Natural killer cell (primary cell): Measurements from ENCODE around the gene TP53INP2. TPM values are rescaled to one million over a fixed set of nuclear protein-coding genes. Genes with fewer than 3 reads are reported as not detected.
"Not testable (repeated sequence)": the region's sequence is repeated elsewhere in the genome, so short reads cannot be mapped to it uniquely, and the experiment has no call there.

Experiments used
- ATAC-seq, 3 donors: fragments of 150-1000 bp in 2 of 3; fragments of 200-7000 bp in 1 of 3; cut with Tn5 transposase; 1 replicate in 1 of 3; 2 replicates in 2 of 3; pipeline ENCODE4 v1.10.0; 2021; ENCODE audit warnings: mild to moderate bottlenecking in 2 of 3, moderate library complexity in 2 of 3
- DNase-seq, 2 donors: peaks; one replicate each; pipeline versions ENCODE4 v3.0.0 to v3.0.0-alpha.2; 2013 to 2021; ENCODE audit warnings: mixed read lengths in 1 of 2
- H3K27ac ChIP-seq: one replicate; pipeline ENCODE4 v1.5.1; 2013; ENCODE audit warnings: mild to moderate bottlenecking, low read length
- H3K27me3 ChIP-seq: one replicate; pipeline ENCODE4 v1.6.1; 2013; ENCODE audit warnings: low read length; ENCODE audit not compliant: control insufficient read depth, insufficient read depth
- H3K36me3 ChIP-seq: one replicate; pipeline ENCODE4 v1.6.1; 2013; ENCODE audit warnings: low read length; ENCODE audit not compliant: control insufficient read depth, insufficient read depth
- H3K4me1 ChIP-seq: one replicate; pipeline ENCODE4 v1.6.1; 2013; ENCODE audit warnings: low read length; ENCODE audit not compliant: control insufficient read depth, insufficient read depth
- H3K4me3 ChIP-seq: one replicate; pipeline ENCODE4 v1.5.1; 2013; ENCODE audit warnings: low read length
- H3K9me3 ChIP-seq: one replicate; pipeline ENCODE4 v1.6.1; 2013; ENCODE audit warnings: low read length; ENCODE audit not compliant: control insufficient read depth, insufficient read depth
- H3K27ac Mint-ChIP-seq, 2 donors: one replicate each; pipeline ENCODE4 v1.8.0; 2022; ENCODE audit warnings: mild to moderate bottlenecking in 2 of 2, mixed read lengths in 2 of 2, moderate library complexity in 1 of 2
- H3K27me3 Mint-ChIP-seq, 2 donors: one replicate each; pipeline ENCODE4 v1.8.0; 2022; ENCODE audit warnings: low read depth in 2 of 2, mixed read lengths in 2 of 2
- H3K36me3 Mint-ChIP-seq: one replicate; pipeline ENCODE4 v1.8.0; 2022; ENCODE audit warnings: mixed read lengths
- H3K4me1 Mint-ChIP-seq, 2 donors: one replicate each; pipeline ENCODE4 v1.8.0; 2022; ENCODE audit warnings: mixed read lengths in 2 of 2
- H3K4me3 Mint-ChIP-seq: one replicate; pipeline ENCODE4 v1.8.0; 2022; ENCODE audit warnings: mild to moderate bottlenecking, moderate library complexity, mixed read lengths
- H3K9me3 Mint-ChIP-seq, 2 donors: one replicate each; pipeline ENCODE4 v1.8.0; 2022; ENCODE audit warnings: mixed read lengths in 2 of 2
- WGBS: methylation state at CpG from one replicate; pipeline ENCODE4 v1.1.7; 2013; ENCODE audit warnings: missing lambda C conversion rate; ENCODE audit not compliant: insufficient coverage; 5-methylcytosine and 5-hydroxymethylcytosine counted together
- intact Hi-C: fragments of 100-400 bp; cut with micrococcal nuclease; formaldehyde crosslinking; loops from one replicate; pipeline ENCODE4 v1.14.2; 2022
- total RNA-seq, 4 donors: library from RNA; stranded (reverse); fragments of 120-200 nt in 1 of 4; gene quantifications; one replicate each; pipeline versions ENCODE4 v1.2.3 to v1.2.4, GENCODE V29; 2013 to 2022
- TF ChIP-seq, protein P1 (sequence below): fragments of 200-600 bp; IDR thresholded peaks from one replicate; pipeline ENCODE4 v1.8.0; 2022; ENCODE audit warnings: antibody characterized with exemption

The TP53INP2 gene
- total RNA-seq, 3 donors from 2014 or later (not counting 1 experiment from before 2014, with no cell fraction given), result 30.7 to 56.3 (median 35.9) TPM

DNA sequence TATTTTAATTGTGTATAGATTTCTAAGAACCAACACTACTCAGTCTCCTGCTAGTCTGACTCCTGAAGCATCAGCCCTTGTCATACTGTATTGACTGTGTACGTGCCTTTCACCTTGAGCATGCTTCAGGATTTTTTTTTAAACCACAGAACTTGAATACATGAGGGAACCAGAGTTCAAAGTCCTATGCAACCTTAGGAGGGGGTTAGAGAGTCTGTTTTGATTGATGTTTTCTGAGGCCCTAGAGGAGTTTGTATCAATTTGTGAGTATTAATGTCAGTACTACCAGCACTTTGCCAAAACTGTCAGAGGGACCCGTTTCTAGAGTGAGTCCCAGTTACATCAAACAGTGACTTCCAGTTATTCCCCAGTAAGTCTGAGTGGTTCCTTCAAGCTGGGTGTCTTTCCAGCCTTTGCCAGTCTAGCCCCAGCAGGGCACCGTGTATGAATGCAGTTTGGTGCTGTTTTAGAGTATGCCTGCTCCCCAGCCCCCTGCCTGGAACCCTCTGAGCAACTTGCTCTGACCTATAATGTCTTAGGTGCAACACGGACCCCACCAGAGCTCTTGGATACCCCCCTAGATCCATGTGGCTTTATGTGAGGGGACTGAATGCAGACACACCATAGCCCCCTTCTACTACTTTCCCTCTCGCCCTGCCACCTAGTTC lies 8.5 kb downstream of the TP53INP2 start:
- Mint-ChIP-seq H3K27me3 (no peaks in the 10 kb centered on the region), H3K4me3 (peak overlapping the region; percentile 10), H3K27ac (peak overlapping the region in 1 of 2 donors; percentile 37), H3K4me1 (peaks cover 9 to 18% of the 10 kb centered on the region in 2 donors), H3K36me3 (no peaks in the 10 kb centered on the region), H3K9me3 (no peaks in the 10 kb centered on the region)
- TF ChIP-seq, protein P1, sequence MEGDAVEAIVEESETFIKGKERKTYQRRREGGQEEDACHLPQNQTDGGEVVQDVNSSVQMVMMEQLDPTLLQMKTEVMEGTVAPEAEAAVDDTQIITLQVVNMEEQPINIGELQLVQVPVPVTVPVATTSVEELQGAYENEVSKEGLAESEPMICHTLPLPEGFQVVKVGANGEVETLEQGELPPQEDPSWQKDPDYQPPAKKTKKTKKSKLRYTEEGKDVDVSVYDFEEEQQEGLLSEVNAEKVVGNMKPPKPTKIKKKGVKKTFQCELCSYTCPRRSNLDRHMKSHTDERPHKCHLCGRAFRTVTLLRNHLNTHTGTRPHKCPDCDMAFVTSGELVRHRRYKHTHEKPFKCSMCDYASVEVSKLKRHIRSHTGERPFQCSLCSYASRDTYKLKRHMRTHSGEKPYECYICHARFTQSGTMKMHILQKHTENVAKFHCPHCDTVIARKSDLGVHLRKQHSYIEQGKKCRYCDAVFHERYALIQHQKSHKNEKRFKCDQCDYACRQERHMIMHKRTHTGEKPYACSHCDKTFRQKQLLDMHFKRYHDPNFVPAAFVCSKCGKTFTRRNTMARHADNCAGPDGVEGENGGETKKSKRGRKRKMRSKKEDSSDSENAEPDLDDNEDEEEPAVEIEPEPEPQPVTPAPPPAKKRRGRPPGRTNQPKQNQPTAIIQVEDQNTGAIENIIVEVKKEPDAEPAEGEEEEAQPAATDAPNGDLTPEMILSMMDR, result no peak
- Histone ChIP-seq H3K9me3 (no peaks in the 10 kb centered on the region), H3K27me3 (peaks cover 3% of the 10 kb centered on the region), H3K36me3 (peaks cover 10% of the 10 kb centered on the region), H3K27ac (no peak overlapping the region), H3K4me3 (no peak overlapping the region), H3K4me1 (peaks cover 15% of the 10 kb centered on the region)
- ATAC-seq (no peak), DNase-seq (peak in 1 of 2 donors; percentile 16)
- WGBS, result 89% methylated on average over 4 of the region's 5 CpGs
- intact Hi-C loops, result no loop called here

DNA sequence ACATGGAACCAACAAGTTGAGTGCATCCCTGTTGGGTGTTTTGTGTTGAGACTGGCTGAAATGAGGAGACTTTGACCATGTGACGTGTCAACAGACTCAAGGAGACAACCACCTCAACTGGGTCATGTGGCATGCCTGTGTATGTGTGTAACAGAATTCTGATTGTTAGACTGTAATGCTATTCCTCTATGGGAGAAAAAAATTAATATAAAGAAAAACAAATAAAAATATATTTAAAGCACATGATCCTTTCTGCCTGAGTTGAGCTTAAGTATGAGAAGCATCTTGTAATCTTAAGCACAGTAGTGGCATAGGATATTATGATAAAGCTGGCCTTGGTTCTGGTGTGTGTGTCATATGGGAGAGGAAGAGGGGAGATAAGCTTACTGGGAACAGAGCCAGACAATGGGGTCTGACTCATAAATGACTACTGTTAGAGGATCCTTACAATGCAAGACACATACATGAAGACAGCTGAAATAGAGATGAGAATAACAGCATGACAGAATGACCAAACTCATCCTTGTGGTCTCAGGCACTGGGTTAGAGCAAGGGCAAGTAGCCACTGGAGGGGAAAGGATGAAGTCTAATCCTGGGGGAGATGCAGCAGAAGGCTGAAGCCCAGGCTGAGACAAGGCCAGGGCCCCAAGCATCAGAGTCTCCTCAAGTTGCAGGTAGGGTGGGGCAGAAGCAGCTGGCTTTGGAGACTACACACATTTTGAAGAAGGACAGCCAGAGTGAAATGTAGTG lies 9.2 kb downstream of the TP53INP2 start:
- intact Hi-C loops, result no loop called here
- H3K4me3 ChIP-seq, result no peak overlapping the region
- peak overlapping the region; percentile 1 for H3K4me3 Mint-ChIP-seq
- H3K36me3 Mint-ChIP-seq, result no peaks in the 10 kb centered on the region
- H3K27me3 ChIP-seq, result peaks cover 3% of the 10 kb centered on the region
- 100% methylated on average over 1 of the region's 1 CpG for WGBS
- no peaks in the 10 kb centered on the region for H3K27me3 Mint-ChIP-seq
- no peak for DNase-seq
- TF ChIP-seq, protein P1, result no peak
- peaks cover 9 to 17% of the 10 kb centered on the region in 2 donors for H3K4me1 Mint-ChIP-seq
- no peaks in the 10 kb centered on the region for H3K9me3 Mint-ChIP-seq
- no peaks in the 10 kb centered on the region for H3K9me3 ChIP-seq
- H3K36me3 ChIP-seq, result peaks cover 11% of the 10 kb centered on the region
- H3K4me1 ChIP-seq, result peaks cover 15% of the 10 kb centered on the region
- H3K27ac Mint-ChIP-seq, result no peak overlapping the region
- H3K27ac ChIP-seq, result no peak overlapping the region
- no peak for ATAC-seq

DNA sequence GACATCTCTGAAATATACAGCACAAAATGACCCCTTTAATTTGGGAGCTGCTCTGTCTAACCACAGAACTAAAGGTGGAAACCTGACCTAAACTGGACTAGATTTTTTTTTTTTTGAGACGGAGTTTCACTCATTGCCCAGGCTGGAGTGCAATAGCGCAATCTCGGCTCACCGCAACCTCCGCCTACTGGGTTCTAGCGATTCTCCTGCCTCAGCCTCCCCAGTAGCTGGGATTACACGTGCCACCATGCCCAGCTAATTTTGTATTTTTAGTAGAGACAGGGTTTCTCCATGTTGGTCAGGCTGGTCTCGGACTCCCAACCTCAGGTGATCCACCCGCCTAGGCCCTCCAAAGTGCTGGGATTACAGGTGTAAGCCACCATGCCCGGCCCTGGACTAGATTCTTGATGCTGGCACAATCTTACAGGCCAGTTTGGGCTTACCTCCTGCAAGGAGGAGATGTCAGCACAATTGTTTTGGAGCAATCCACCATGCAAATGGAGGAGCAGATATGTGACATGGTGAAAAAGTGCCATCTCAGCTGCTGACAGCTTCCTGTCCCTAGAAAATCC lies 9.9 kb downstream of the TP53INP2 start:
- H3K4me3 ChIP-seq, DNase-seq, H3K27me3 ChIP-seq, H3K27me3 Mint-ChIP-seq, H3K4me3 Mint-ChIP-seq, H3K4me1 ChIP-seq, H3K27ac Mint-ChIP-seq, H3K36me3 Mint-ChIP-seq, H3K9me3 ChIP-seq, intact Hi-C loops, H3K9me3 Mint-ChIP-seq, H3K27ac ChIP-seq, ATAC-seq: not testable (repeated sequence)
- 98% methylated on average over 10 of the region's 10 CpGs for WGBS
- H3K36me3 ChIP-seq, result peaks cover 11% of the 10 kb centered on the region
- H3K4me1 Mint-ChIP-seq, result peaks cover 9 to 11% of the 10 kb centered on the region in 2 donors

DNA sequence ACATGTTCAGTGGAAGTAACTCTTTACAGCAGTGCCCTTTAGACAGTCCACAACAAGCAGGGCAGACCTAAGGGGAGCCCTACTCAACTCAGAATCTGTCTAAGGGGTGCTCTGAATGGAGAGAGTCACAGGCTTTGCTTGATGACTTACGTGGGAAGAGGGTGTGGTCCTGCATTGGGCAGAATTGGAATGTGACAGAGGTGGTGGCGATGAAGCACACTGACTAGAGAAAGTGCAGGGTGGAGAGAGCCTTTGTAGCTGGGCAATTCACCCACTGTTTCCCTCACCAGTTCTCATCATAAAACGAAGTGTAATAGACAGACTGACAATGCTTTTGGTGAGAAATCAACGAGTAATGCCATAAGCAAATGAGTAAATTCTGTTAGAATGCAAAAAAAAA lies 11.2 kb downstream of the TP53INP2 start:
- peak overlapping the region; percentile 32 for H3K4me3 Mint-ChIP-seq
- intact Hi-C loops, result no loop called here
- peaks cover 13% of the 10 kb centered on the region for H3K36me3 ChIP-seq
- no peaks in the 10 kb centered on the region for H3K27me3 Mint-ChIP-seq
- peaks cover 3% of the 10 kb centered on the region for H3K27me3 ChIP-seq
- TF ChIP-seq, protein P1, result no peak
- H3K9me3 Mint-ChIP-seq, result no peaks in the 10 kb centered on the region
- H3K27ac ChIP-seq, result no peak overlapping the region
- no peak overlapping the region for H3K27ac Mint-ChIP-seq
- peaks cover 5% of the 10 kb centered on the region for H3K4me1 ChIP-seq
- ATAC-seq, result no peak
- no peak for DNase-seq
- no peaks in the 10 kb centered on the region for H3K36me3 Mint-ChIP-seq
- 100% methylated on average over 4 of the region's 4 CpGs for WGBS
- H3K4me3 ChIP-seq, result no peak overlapping the region
- H3K4me1 Mint-ChIP-seq, result peaks cover 8 to 10% of the 10 kb centered on the region in 2 donors
- no peaks in the 10 kb centered on the region for H3K9me3 ChIP-seq
